ENCODE results near the gene BTBD17. TPM values are rescaled to one million over a fixed set of nuclear protein-coding genes. Genes with fewer than 3 reads are reported as not detected.

Gene BTBD17
- total RNA-seq, 1 donor from 2014 or later, result 10.8 TPM

DNA sequence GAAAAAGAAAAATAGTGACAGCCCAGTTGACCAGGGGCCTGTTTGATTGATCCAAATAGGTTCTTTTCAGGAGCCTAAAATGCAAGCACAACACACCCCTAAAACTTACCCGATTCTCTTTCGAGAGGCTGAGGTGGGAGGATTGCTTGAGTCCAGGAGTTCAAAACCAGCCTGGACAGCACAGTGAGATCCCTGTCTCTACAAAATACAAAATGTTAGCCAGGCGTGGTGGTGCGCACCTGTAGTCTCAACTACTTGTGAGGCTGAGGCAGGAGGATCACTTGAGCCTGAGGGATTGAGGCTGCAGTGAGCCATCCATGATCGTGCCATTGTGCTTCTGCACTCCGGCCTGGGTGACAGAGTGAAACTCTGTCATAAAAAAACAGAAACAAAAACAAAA lies 37.1 kb downstream of the BTBD17 start:
- Histone ChIP-seq H3K4me3 (no peak overlapping the region), H3K27me3 (peaks cover 45% of the 10 kb centered on the region), H3K4me1 (peaks cover 10% of the 10 kb centered on the region), H3K4me2 (no peak overlapping the region), H3K79me2 (ENCODE audit: low read depth) (no peaks in the 10 kb centered on the region), H3F3A (ENCODE audit: low read depth) (peaks cover 10% of the 10 kb centered on the region), H3K9ac (no peak overlapping the region), H2AFZ (replicated peaks) (no peak overlapping the region), H3K9me3 (ENCODE audit: low read depth) (no peaks in the 10 kb centered on the region), H3K36me3 (no peaks in the 10 kb centered on the region), H3K27ac (no peak overlapping the region), H4K20me1 (ENCODE audit: low read depth) (no peaks in the 10 kb centered on the region)
- Mint-ChIP-seq H3K36me3 (no peaks in the 10 kb centered on the region), H3K4me1 (peaks cover 24% of the 10 kb centered on the region), H3K27me3 (ENCODE audit: insufficient read depth, low read depth) (peaks cover 26% of the 10 kb centered on the region), H3K4me3 (no peak overlapping the region), H3K27ac (no peak overlapping the region), H3K9me3 (no peaks in the 10 kb centered on the region)
- DNase-seq (ENCODE audit: low spot score), result no peak
- no peak for TF ChIP-seq EZH2phosphoT487 (IDR thresholded peaks at IDR 0.05)
- TF ChIP-seq, protein P1, sequence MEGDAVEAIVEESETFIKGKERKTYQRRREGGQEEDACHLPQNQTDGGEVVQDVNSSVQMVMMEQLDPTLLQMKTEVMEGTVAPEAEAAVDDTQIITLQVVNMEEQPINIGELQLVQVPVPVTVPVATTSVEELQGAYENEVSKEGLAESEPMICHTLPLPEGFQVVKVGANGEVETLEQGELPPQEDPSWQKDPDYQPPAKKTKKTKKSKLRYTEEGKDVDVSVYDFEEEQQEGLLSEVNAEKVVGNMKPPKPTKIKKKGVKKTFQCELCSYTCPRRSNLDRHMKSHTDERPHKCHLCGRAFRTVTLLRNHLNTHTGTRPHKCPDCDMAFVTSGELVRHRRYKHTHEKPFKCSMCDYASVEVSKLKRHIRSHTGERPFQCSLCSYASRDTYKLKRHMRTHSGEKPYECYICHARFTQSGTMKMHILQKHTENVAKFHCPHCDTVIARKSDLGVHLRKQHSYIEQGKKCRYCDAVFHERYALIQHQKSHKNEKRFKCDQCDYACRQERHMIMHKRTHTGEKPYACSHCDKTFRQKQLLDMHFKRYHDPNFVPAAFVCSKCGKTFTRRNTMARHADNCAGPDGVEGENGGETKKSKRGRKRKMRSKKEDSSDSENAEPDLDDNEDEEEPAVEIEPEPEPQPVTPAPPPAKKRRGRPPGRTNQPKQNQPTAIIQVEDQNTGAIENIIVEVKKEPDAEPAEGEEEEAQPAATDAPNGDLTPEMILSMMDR (IDR thresholded peaks at IDR 0.05), result no peak
- no peak for TF ChIP-seq EZH2 (IDR thresholded peaks at IDR 0.05)

- no peak overlapping the region for H3K4me3 ChIP-seq
- Mint-ChIP-seq H3K4me3 (no peak overlapping the region), H3K36me3 (no peaks in the 10 kb centered on the region), H3K27me3 (ENCODE audit: insufficient read depth, low read depth) (peaks cover 9% of the 10 kb centered on the region), H3K9me3 (no peaks in the 10 kb centered on the region), H3K27ac (no peak overlapping the region), H3K4me1 (peaks cover 4% of the 10 kb centered on the region)
- no peak overlapping the region for H3K4me2 ChIP-seq
- DNase-seq (ENCODE audit: low spot score), result no peak
- no peaks in the 10 kb centered on the region for H3K36me3 ChIP-seq
- no peaks in the 10 kb centered on the region for H3F3A ChIP-seq (ENCODE audit: low read depth)
- no peak overlapping the region for H2AFZ ChIP-seq (replicated peaks)
- no peak overlapping the region for H3K27ac ChIP-seq
- H3K4me1 ChIP-seq, result no peaks in the 10 kb centered on the region
- no peak for TF ChIP-seq EZH2 (IDR thresholded peaks at IDR 0.05)
- TF ChIP-seq, protein P1 (IDR thresholded peaks at IDR 0.05), result no peak
- peaks cover 3% of the 10 kb centered on the region for H3K27me3 ChIP-seq
- H3K79me2 ChIP-seq (ENCODE audit: low read depth), result no peaks in the 10 kb centered on the region
- H3K9me3 ChIP-seq (ENCODE audit: low read depth), result no peaks in the 10 kb centered on the region
- H4K20me1 ChIP-seq (ENCODE audit: low read depth), result no peaks in the 10 kb centered on the region
- H3K9ac ChIP-seq, result no peak overlapping the region
Measured at GRCh38 chr17:74318391-74318790, 43.3 kb downstream of the BTBD17 start.

GRCh38 chr17:74317071-74317470 lies 44.6 kb downstream of the BTBD17 start:
- Histone ChIP-seq H3K27me3 (no peaks in the 10 kb centered on the region), H4K20me1 (ENCODE audit: low read depth) (no peaks in the 10 kb centered on the region), H3F3A (ENCODE audit: low read depth) (no peaks in the 10 kb centered on the region), H3K36me3 (no peaks in the 10 kb centered on the region), H3K79me2 (ENCODE audit: low read depth) (no peaks in the 10 kb centered on the region), H3K4me1 (no peaks in the 10 kb centered on the region), H3K4me3 (no peak overlapping the region), H3K4me2 (no peak overlapping the region), H3K9ac (no peak overlapping the region), H3K9me3 (ENCODE audit: low read depth) (no peaks in the 10 kb centered on the region), H3K27ac (no peak overlapping the region), H2AFZ (replicated peaks) (no peak overlapping the region)
- peaks cover 6% of the 10 kb centered on the region for H3K27me3 Mint-ChIP-seq (ENCODE audit: insufficient read depth, low read depth)
- H3K9me3 Mint-ChIP-seq, result peaks cover 7% of the 10 kb centered on the region
- peaks cover 4% of the 10 kb centered on the region for H3K4me1 Mint-ChIP-seq
- H3K4me3 Mint-ChIP-seq, result no peak overlapping the region
- TF ChIP-seq EZH2 (IDR thresholded peaks at IDR 0.05) (no peak), EZH2phosphoT487 (IDR thresholded peaks at IDR 0.05) (no peak)
- TF ChIP-seq, protein P1 (IDR thresholded peaks at IDR 0.05), result no peak
- no peaks in the 10 kb centered on the region for H3K36me3 Mint-ChIP-seq
- no peak overlapping the region for H3K27ac Mint-ChIP-seq
- DNase-seq (ENCODE audit: low spot score), result no peak
